OCI-LY1 (cell line): ENCODE measurements around the gene PRRC2B.

ENCODE experiments used
- CTCF ChIP-seq: fragments of 200-600 bp; sonication (generic), shearing (Covaris generic); IDR thresholded peaks from 2 replicates; pipeline ENCODE4 v1.5.1; 2017; ENCODE audit warnings: mild to moderate bottlenecking, antibody characterized with exemption, low read length, moderate library complexity, mixed read lengths
- EZH2 ChIP-seq: fragments of 200-600 bp; sonication (generic), shearing (Covaris generic); IDR thresholded peaks from 2 replicates; pipeline ENCODE4 v1.8.0; 2017; ENCODE audit warnings: borderline replicate concordance, mixed run types, mild to moderate bottlenecking, antibody characterized with exemption, low read length, moderate library complexity, mixed read lengths

GRCh38 chr9:131433302-131433854 lies 39.5 kb downstream of the PRRC2B start:
- TF ChIP-seq EZH2, result no peak
- TF ChIP-seq CTCF, result no peak
